NCI-H446 (cell line): ENCODE measurements around the gene ADAMTS13.

Source experiments
- DNase-seq, 2 experiments: peaks; one replicate each; lab custom pipeline; 2025; lab: John Stamatoyannopoulos, UW

The ADAMTS13 gene

GRCh38 chr9:133472277-133472645 is 50.1 kb downstream of the ADAMTS13 start:
- no peak for DNase-seq

- DNase-seq = no peak
Observed at GRCh38 chr9:133472753-133473378, 50.7 kb downstream of the ADAMTS13 start.

- DNase-seq = no peak
Observed at GRCh38 chr9:133473743-133474142, 51.6 kb downstream of the ADAMTS13 start.

- no peak for DNase-seq
Observed at GRCh38 chr9:133474215-133474614, 52.0 kb downstream of the ADAMTS13 start.

GRCh38 chr9:133474853-133475252 is 52.7 kb downstream of the ADAMTS13 start:
- DNase-seq = no peak

- no peak for DNase-seq
Observed at GRCh38 chr9:133475292-133476012, 53.3 kb downstream of the ADAMTS13 start.

- no peak for DNase-seq
Observed at GRCh38 chr9:133476036-133476931, 54.1 kb downstream of the ADAMTS13 start.

- no peak for DNase-seq
Observed at GRCh38 chr9:133476941-133477340, 54.8 kb downstream of the ADAMTS13 start.

GRCh38 chr9:133477461-133477860 is 55.3 kb downstream of the ADAMTS13 start:
- no peak for DNase-seq

- no peak for DNase-seq
Observed at GRCh38 chr9:133477992-133478850, 56.1 kb downstream of the ADAMTS13 start.

GRCh38 chr9:133478851-133479711 is 56.9 kb downstream of the ADAMTS13 start, which contains the start of gene SLC2A6:
TSS of gene SLC2A6 (minus strand) at chr9:133479099. CDS start at chr9:133479059, 40 bp downstream.
- peak in 1 of 2 experiments; percentile 77 for DNase-seq

- DNase-seq = no peak
Observed at GRCh38 chr9:133483611-133484010, 61.4 kb downstream of the ADAMTS13 start.

GRCh38 chr9:133484671-133485437 is 62.7 kb downstream of the ADAMTS13 start:
- no peak for DNase-seq

GRCh38 chr9:133485531-133486260 is 63.5 kb downstream of the ADAMTS13 start:
- DNase-seq = no peak

GRCh38 chr9:133487331-133487725 is 65.2 kb downstream of the ADAMTS13 start:
- no peak for DNase-seq

GRCh38 chr9:133488686-133489252 is 66.6 kb downstream of the ADAMTS13 start:
- no peak for DNase-seq

GRCh38 chr9:133489253-133490190 is 67.4 kb downstream of the ADAMTS13 start:
- DNase-seq = no peak
